GM21825 (cell line): ENCODE measurements around the gene TGM3.

Experiments
- ATAC-seq: cut with Tn5 transposase; IDR thresholded peaks from one replicate; pipeline ENCODE4 v1.9.1; 2021; ENCODE audit warnings: mild to moderate bottlenecking, moderate library complexity; ENCODE audit not compliant: unreplicated experiment

The TGM3 gene

DNA sequence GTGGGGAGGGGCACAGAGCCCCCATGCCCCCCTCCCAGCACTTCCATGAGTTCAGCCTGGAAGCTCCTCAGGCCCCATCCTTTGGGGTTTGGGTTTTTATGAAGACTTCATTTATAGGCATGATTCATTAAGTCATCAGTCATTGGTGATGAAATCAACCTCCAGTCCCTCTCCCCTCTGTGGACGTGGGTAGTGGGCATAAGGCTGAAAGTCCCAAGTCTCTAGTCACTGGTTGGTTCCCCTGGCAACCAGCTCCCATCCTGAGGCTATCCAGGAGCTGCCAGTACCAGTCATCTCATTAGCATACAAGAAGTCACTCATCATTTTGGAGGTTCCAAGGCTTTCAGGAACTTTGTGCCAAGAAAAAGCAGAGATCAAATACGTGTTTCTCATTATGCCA lies 9.2 kb downstream of the TGM3 start:
- no peak for ATAC-seq

DNA sequence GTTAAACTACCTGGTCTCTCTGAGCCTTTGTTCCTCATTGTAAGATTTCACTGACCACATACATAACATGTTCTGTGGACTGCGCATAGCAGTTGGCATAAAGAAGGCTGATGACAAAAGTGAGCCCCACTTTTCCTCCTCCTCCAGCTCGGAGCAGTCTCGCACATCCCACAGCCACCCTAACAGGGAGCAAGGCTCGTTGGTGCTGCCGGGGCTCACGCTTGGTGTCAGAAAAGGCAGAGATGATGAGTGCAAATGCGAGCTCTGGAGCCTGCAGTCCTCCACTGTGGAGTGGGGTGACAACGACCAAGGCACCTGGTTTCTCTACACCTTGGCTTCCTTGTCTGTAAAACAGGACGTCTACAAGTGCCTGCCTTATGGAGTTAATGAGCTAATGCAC lies 9.7 kb downstream of the TGM3 start:
- ATAC-seq, result no peak

DNA sequence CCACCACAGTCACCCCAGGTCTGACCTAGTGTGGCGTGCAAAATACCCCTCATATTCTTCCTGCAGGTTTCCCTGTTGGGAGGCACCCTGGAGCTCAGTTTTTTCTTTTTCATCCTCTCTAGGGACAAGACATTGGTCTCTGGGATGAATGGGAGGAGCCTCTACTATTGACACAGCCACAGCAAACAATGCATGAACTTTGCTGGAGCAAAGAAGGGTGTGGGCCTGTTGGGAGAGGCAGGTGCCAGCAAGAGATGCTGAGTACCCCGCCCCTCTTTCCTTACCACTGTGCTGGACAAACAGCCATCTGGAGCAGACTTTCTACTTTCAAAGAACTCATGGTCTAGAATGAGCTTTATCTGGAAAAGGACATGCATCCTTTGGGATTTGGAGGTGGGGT lies 10.1 kb downstream of the TGM3 start:
- ATAC-seq, result no peak

DNA sequence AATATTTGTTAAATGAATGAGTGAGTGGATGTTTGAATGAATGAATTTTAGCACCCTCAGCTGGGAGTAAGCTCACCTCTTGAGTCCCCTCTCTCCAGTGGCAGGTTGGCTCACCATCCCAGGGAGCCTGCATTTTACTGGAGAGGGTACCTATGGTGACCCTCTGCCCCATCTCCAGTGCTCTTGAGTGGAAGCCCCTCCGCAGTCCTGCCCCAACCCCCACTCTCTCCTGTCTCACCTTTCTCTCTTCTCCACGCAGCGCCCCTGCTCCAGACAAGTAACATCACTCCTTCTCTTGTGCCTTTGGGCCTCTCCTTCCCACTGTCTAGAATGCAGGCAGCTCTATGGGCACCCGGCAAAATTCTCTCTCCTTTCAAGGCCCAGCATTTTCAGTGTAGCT lies 11.3 kb downstream of the TGM3 start:
- ATAC-seq, result no peak

DNA sequence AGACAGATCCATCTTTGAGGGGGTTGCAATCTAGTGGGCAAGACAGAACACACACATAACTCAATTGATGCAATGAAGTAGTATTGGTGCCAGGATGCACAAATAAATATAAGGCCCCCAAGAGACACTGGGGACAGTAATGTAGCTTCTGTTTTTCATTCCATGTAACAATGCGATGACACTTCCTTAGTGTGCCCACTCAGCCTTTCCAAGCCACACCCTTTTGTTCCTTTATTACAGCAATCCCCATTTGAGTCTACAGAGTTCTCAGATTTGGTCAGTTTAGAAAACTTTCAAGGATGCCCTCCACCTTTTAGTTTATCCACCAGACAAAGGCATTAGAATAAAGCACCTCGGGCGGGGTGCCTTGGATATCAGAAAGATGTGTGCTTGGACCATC lies 15.5 kb downstream of the TGM3 start:
- no peak for ATAC-seq

DNA sequence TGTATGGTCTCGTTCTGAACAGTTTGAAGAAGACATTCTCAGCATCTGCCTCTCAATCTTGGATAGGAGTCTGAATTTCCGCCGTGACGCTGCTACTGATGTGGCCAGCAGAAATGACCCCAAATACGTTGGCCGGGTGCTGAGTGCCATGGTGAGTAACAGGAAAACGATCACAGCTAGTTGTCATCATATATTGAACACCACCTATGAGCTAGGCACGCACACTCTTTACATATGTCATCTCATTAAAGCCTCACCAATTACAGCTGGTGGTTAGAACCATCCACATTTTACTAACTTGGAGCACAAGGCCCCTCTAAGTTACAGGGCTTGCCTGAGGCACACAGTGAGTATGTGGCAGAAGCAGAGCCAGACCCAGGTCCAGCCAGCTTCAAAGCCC lies 17.1 kb downstream of the TGM3 start:
- ATAC-seq, result no peak

DNA sequence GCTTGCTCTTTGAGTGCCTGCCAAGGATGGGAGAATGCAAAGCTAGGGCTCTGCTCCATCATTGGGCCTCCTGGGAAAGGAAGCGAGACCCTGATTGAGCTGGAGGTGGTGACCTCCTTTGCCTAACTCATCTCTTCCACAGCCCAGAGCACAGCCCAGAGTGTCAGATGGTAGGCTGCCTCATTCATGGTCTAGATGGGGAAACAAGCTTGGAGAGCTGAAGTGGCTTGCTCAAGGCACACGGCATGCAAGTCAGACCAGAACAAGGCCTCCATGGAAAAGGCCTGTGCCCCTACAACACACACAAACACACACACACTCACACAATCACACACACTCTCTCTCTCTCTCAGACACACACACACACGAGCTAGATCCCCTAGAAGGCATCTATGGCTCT lies 17.5 kb downstream of the TGM3 start:
- no peak for ATAC-seq

DNA sequence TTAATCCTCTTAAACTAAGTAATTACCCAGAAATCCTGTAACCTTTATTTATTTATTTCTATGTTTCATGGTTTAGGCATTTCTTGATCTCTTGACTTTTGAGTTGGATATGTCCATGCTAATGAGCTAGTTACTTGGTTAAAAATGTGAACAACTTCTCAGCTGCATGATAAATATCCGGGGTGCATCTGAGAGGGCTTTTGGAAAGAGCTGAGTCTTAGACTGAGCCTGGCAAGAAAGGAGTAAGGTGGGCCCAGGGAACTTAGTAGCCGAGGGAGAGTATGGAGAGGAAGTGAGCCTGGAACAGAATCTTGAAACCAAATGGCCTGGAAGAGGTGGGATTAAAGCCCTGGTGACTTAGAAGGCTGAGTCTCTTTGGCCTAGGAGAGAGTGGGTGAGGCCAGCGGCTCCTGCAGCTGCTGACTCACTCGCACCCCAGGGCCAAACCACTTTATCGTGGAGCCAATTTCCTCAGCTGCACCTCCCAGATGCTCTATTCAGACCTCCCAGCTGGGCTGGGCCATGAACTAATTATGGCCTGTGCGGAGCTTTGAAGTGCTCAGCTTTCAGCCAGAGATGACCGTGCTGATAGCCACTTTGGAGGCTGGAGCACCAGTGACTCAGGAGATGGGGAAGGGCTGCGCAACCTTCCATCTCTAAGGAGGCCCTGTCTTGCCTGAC lies 19.1 kb downstream of the TGM3 start:
- ATAC-seq, result no peak

DNA sequence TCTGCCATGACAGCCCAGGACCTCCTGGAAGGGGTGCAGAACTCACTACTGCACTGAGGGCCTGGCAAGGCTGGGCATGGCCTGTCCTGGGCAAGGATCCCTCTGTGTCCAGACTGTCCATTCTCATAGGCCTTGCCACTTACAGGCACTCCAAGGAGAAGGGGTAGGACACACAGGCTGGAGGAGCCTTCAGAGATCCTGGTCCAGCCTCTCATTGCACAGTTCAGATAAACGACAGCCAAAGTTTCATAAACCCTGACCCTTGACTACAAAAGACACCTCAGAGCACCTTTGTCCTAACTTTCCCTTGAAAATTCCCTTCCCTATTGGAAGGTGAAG lies 19.6 kb downstream of the TGM3 start:
- ATAC-seq, result no peak

DNA sequence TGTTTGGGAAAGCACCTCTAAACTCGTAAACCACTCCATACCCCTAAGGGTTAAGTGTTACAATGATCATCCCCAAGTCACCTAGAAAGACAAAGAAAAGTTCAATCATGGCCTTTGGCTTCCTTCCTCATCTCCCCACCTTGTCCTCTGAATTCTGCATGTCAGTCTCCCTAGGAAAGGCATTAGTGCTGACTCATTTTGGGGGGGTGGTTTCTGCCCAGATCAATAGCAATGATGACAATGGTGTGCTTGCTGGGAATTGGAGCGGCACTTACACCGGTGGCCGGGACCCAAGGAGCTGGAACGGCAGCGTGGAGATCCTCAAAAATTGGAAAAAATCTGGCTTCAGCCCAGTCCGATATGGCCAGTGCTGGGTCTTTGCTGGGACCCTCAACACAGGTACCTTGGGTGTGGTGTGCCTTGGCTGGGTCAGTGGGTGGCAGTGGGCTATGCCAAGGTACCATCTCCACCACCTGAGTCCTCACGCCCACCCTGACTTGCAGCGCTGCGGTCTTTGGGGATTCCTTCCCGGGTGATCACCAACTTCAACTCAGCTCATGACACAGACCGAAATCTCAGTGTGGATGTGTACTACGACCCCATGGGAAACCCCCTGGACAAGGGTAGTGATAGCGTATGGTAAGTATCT lies 21.2 kb downstream of the TGM3 start:
- no peak for ATAC-seq

DNA sequence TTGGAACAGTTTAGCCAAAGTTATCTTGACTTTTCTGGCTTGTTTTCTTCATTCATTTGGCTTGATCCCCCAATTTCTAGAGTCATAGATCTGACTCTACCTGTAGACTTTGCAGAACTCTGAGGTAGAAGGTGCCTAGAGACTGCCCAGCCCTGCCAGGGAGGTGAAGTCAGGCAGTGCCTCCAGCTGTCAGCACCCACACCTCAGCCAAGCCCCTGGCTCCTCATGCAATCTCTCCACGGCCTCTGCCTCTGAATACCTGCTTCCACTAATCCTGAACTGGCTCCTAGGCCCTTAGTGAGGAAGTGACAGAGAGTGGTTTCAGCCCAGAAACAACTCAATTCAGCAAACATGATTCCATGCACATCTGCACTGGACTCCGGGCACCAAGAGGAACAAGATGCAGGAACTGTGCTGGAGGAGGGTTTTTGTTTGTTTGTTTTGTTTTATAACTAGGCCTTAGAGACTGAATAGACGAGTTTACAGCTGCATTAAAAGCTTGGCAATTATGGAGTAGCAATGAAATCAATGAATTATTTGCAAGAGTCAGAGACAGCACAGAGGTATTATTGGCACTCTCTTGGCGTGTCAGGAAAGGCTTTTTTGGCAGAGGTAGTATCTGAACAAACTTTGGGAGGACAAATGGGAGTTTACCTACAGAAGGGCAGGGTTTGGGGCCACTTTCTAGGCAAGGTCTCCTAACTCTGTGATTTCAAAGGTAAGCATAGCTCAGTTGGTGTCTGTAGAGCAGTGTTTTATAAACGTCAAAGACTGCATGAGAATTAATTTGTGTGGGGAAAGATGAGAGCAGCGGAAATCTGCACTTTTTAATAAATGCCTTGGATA lies 25.2 kb downstream of the TGM3 start:
- no peak for ATAC-seq

DNA sequence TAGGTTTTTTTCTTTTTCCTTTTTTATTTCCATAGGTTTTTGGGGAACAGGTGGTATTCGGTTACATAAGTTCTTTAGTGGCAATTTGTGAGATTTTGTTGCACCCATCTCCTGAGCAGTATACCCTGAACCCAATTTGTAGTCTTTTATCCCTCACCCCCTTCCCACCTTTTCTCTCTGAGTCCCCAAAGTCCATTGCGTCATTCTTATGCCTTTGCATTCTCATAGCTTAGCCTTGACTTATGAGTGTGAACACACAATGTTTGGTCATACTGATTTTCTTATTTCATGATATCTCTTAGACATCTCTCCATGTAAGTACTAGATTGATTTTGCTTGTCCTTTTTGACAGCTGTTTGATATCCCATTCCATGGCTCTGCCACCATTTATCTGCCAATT lies 27.2 kb downstream of the TGM3 start:
- no peak for ATAC-seq

DNA sequence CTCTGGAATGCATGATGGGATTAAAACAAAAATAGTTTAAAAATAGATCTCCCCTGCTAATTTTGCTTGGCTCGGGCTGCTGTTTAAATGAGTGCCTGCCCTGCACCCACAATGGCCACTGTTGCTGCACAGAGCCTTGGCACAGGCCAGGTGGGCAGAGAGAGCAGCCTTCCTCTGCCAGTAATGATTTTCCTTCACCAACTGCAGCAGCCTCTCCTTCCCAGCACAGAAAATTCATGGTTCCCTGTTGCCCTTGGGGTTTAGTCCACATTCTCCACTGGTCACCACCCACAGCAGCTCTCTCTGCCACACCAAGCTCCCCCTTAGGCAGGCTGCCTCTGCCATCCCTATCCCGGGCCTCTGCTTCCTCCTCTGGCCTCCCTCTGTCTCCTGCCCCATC lies 30.2 kb downstream of the TGM3 start:
- ATAC-seq, result no peak

DNA sequence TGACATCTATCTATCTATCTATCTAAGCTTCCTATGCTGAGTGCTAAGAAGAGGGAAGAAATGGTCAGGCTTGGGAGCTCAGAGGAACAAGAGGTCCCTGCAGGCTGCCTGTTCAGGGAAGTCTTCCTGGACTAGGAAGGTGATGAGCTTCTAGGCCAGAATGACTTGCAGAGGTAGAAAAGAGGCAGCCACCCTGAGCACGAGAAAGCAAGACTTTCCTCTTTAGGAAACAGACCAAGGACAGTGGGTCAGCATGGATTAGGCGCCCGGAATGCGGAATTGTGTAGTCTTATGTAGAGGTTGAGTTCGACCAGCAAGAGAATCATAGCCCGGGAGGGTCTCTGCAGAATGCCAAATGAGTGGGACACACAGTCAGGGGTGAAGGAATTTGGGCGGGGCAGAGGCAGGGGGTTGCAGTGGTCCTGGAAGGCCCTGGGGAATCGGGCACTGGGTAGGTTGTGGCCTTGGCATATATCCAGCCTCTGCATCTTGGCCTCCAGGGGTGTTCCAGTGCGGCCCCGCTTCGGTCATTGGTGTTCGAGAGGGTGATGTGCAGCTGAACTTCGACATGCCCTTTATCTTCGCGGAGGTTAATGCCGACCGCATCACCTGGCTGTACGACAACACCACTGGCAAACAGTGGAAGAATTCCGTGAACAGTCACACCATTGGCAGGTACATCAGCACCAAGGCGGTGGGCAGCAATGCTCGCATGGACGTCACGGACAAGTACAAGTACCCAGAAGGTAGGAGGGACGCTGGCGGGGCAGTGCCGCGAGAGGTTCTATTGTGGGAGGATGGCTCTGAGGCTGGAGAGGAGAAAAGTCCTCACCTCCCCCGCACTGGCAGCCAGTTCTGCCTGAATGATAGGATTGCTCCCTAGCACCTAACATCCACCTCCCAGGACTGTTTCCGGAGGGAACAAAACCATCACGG lies 32.1 kb downstream of the TGM3 start:
- ATAC-seq, result no peak

DNA sequence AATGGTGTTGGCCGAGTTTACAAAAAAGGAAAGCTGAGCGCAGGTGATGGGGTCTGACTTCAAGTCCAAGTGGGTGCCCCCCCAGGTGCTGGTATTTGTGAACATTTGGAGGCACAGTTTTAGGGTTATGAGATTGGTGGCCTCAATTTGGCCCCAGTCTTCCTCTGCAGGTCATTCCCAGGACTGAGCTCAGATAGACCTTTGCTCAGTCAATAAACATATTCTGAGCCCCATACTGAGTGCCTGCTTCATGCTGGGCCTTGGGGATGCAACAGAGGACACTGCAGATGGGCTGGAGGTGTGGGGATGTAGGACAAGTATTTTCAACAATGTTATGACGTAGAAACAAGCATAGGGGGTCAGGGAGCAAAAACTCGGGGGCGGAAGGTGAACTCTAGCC lies 33.5 kb downstream of the TGM3 start:
- ATAC-seq, result no peak

DNA sequence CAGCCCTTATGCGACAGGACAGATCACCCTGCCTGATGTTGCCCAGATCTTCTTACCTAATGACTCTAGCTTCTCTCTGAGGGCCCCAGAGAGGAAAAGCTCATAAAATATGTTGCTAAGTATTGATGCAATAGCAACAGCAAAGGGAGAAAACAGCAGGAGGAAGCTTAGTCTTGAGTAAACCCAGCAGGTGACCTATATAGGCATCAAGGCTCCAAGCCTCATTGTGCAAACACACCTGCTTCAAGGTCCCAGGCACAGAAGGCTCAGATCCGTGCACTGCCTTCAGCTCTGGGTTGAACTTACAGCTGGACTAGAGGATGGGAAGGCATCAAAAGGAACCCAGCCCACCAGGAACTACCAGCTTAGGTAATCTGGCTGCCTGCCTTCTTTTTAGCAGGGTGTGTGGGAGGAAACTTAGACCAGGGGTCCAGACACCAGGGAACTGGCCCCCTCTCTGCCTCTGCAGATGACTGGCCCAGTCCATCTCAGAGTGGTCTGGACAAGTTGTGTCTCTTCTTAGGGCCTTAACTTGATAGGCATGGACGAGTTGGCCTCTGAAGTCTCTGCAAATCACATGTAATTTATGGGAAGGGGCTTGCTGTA lies 34.4 kb downstream of the TGM3 start:
- no peak for ATAC-seq

DNA sequence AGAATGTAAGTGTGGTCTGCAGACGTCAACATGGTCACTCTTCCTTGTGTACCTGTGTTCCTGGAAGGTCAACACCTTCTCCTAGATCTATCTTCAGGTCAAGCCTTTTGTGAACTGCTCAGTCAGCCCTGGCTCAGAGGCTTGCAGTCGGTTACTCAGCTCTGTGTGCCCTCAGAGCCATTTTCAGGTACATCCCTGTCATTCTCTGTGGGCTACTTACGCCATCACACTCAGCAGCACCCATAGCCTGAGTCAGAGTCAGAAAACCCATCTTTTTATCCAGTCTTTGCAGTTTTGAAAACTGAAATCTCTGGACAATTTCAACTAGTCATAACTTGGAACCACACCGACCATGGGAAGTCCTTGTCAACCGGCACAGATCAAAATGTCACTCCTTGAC lies 35.3 kb downstream of the TGM3 start:
- no peak for ATAC-seq

DNA sequence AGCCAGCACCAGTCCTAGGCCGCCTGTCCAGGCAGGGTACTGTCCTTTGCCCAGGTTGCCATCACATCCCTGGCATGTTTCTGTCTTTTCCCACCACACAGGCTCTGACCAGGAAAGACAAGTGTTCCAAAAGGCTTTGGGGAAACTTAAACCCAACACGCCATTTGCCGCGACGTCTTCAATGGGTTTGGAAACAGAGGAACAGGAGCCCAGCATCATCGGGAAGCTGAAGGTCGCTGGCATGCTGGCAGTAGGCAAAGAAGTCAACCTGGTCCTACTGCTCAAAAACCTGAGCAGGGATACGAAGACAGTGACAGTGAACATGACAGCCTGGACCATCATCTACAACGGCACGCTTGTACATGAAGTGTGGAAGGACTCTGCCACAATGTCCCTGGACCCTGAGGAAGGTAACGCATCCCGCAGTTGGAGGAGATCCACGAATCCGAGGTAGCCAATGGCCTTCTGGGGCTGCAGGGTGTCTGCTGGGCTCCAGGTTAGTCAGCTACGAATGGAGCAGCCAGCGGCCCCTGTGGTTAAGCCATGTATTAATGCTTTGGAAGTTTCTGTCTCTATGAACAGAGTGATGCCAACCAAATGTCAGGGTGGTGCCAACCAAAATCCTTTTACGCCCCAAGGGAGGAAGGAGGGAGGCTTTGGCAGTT lies 36.2 kb downstream of the TGM3 start:
- ATAC-seq, result no peak

DNA sequence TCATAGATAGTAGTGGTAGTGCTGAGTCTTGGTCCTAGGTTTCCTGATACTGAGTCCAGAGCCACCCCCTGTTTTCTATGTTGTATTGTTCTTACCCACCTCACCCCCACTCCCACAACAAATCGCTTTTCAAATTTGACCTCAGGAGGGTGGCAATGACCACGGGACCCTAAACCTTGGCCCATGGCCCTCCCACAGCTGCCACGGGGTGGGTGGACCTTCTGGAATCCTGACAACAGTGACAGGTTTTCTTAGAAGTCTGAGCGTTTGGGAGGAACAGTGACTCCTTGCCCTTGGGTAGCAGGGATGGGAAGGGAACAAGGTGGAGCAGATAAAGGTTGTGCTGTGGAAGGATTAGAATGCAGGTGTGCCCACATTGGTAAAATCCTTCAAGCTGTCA lies 36.9 kb downstream of the TGM3 start:
- ATAC-seq, result no peak

DNA sequence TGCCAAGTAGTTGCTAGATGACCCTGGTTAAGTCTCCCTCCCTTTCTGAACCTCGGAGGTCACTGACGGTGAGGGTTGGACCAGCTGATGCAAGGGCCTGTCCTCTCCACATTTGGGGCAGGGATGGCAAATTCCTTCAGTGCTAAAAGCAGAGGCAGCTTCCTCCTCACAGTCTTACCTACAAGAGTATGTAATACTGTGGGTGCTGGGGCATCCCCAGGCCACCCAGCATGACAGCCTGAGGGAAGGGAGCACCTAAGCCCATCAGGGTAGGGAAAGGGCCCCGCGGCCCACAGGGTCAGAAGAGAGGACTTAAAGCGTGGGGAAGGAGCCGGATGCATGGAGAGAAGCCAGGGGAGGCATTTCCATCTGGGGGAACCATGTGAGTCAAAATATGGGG lies 38.0 kb downstream of the TGM3 start:
- no peak for ATAC-seq
